DMS 273 treated with DMSO at 0.1 percent for 48 hours (cell line): ENCODE data around the gene PLIN1.

ENCODE experiments used
- DNase-seq: peaks from one replicate; lab custom pipeline; 2025; lab: John Stamatoyannopoulos, UW

Gene PLIN1

GRCh38 chr15:89672221-89673164 is 6.7 kb downstream of the PLIN1 start:
- no peak for DNase-seq

GRCh38 chr15:89671687-89672086 is 7.5 kb downstream of the PLIN1 start:
- DNase-seq, result no peak

- no peak for DNase-seq
These were observed 8.1 kb downstream of the PLIN1 start for GRCh38 chr15:89670971-89671560.

GRCh38 chr15:89669941-89670340 is 9.2 kb downstream of the PLIN1 start:
- DNase-seq, result no peak

- no peak for DNase-seq
These were observed 9.8 kb downstream of the PLIN1 start for GRCh38 chr15:89669309-89669865.

GRCh38 chr15:89668171-89668570 is 11.0 kb downstream of the PLIN1 start:
- DNase-seq, result no peak

GRCh38 chr15:89667706-89667960 is 11.5 kb downstream of the PLIN1 start:
- DNase-seq, result no peak

- DNase-seq, result no peak
These were observed 12.1 kb downstream of the PLIN1 start for GRCh38 chr15:89666858-89667705.

- no peak for DNase-seq
These were observed 12.8 kb downstream of the PLIN1 start for GRCh38 chr15:89666184-89666857.

GRCh38 chr15:89665449-89666181 is 13.6 kb downstream of the PLIN1 start:
- DNase-seq, result no peak

GRCh38 chr15:89664441-89665350 is 14.5 kb downstream of the PLIN1 start:
- no peak for DNase-seq

- peak; percentile 55 for DNase-seq
These were observed 16.1 kb downstream of the PLIN1 start for GRCh38 chr15:89662893-89663626.

GRCh38 chr15:89660556-89660955 is 18.6 kb downstream of the PLIN1 start:
- DNase-seq, result no peak

GRCh38 chr15:89659295-89659694 is 19.9 kb downstream of the PLIN1 start:
- DNase-seq, result no peak

GRCh38 chr15:89657686-89658200 is 21.4 kb downstream of the PLIN1 start:
- no peak for DNase-seq

- DNase-seq, result no peak
These were observed 22.9 kb downstream of the PLIN1 start for GRCh38 chr15:89656116-89656815.

- no peak for DNase-seq
These were observed 24.0 kb downstream of the PLIN1 start, which contains the start of gene KIF7 for GRCh38 chr15:89654847-89655805. TSS of gene KIF7 (minus strand) at chr15:89655467. CDS start at chr15:89652930, 2,537 bp downstream.
